T47D (cell line): ENCODE data around the gene GPRIN1.
A peak's percentile ranks its signal among the peaks of the same experiment; 100 is the strongest.
"Not testable (repeated sequence)": the region's sequence is repeated elsewhere in the genome, so short reads cannot be mapped to it uniquely, and the experiment has no call there.

ENCODE experiments used
- DNase-seq, 2 experiments: peaks; one replicate each; pipeline versions ENCODE4 v3.0.0 to v3.0.0-alpha.2; 2011 to 2012; ENCODE audit warnings: low read depth in 1 of 2, low spot score in 1 of 2
- JUND ChIP-seq: IDR thresholded peaks from 2 replicates; pipeline ENCODE4 v1.6.1; 2012; ENCODE audit warnings: low read depth
- in situ Hi-C: cut with HindIII; loops from 2 replicates; pipeline ENCODE4 v1.10.0; 2016; ENCODE audit warnings: low sequenced_read_pairs, low pct_unique_long_range_greater_than_20kb

The GPRIN1 gene

DNA sequence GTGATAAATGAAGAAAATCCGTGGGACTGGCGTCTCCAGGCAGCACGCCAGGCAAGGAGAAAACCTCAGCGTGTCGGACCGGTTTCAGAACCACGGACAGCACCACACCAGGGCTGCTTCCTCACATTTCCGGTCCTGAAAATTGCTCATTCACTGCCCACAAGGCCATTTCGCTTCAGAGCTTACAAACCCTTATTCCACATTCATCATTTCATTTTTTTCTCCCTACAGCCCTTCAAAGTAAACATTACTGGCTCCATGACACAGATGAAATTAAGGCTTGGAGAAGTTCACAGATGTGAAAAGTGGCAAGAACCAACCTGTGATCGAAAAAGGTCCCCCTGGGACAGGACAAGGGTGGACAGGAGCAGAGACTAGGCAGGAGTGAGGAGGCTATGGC, 1.5 kb upstream of the GPRIN1 start:
- in situ Hi-C loops, result no loop called here
- peak; percentile 74 to 88 for DNase-seq
- no peak for TF ChIP-seq JUND

DNA sequence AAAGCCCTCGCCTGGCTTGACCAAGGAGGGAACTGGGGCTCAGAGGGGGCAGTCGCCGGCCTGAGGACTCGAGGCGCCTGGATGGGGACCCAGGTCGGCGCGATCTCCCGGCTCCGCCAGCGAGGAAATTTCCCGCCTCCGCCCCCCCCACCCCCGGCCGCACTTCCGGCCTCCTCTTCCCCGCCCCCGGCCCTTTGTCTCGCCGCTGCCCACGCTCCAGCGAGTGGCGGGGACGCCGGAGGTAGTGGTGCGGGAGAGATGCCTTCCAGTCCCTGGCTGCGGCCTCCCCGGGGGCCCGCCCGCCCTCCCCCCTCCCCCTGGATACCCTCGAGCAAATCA, 448 bp upstream of the GPRIN1 start:
- TF ChIP-seq JUND, result no peak
- DNase-seq, result peak in 1 of 2 experiments; percentile 34
- in situ Hi-C loops, result no loop called here

DNA sequence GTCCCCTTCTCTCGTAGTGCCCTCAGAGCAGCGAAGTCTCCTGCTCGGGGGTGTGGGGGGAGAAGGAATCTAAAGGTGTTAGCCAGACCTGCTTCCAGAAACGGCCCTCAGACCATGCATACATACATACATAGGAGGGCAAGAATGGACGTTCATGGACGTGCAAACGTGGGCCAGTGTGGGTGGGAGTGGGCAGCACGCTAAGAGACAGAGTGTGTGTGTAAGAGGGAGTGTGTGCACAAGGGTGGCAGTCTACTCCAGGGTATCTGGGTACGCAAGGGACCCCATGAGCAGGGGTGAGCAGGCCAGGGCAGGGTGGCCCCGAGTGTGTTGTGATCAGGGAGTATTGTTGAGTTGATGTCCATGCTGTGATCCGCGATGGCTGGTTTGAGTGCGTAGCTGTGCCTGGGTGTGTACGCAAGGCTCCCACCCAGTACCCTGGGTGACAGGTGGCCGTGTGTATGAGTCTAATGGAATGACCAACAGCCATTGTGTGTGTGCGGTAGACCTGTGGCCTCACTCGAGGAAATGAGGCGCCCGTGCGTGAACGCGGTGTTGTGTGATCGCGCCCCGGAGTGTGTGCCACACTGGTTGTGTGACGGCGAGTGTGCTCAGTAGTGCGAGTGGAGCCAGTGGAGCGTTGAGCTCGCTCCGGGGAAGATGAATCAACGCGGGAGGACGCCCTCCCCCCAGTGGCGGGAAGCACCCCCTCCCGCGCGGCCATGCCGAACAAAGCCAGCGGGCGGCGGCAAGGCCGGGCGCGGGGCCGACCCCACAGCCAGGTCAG, 826 bp downstream of the GPRIN1 start:
- peak in 1 of 2 experiments; percentile 20 for DNase-seq
- in situ Hi-C loops, result no loop called here

GRCh38 chr5:176608142-176608705, 1.7 kb downstream of the GPRIN1 start:
- TF ChIP-seq JUND, result no peak
- no peak for DNase-seq
- in situ Hi-C loops, result no loop called here

More for the DNA sequence above, 826 bp downstream of the GPRIN1 start:
- TF ChIP-seq JUND, result no peak

- in situ Hi-C loops, result no loop called here
- no peak for TF ChIP-seq JUND
- DNase-seq, result no peak
Measured at GRCh38 chr5:176606875-176607274, 3.1 kb downstream of the GPRIN1 start.

DNA sequence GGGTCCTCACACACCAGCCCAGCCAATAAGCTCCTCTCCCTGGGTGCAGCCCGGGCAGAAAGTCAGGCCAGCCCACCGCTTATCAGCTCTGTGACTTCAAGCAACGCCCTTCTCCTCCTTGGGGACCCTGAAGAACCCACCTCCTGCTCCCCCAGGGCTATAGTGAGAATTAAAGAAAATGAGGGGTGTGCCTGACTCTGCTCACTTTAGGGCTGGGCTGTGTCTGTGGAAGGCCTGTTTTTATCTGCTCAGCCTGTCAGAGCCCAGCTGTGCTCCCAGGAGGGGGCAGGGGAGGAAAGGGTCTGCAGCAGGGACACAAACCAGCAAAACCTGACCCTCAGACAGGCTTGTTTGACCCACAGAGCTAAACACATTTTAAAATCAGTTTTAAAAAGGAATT, 3.9 kb downstream of the GPRIN1 start:
- in situ Hi-C loops, result no loop called here
- no peak for TF ChIP-seq JUND
- DNase-seq, result no peak

- no peak for DNase-seq
- no peak for TF ChIP-seq JUND
- in situ Hi-C loops, result no loop called here
Measured at GRCh38 chr5:176603091-176603490, 6.9 kb downstream of the GPRIN1 start.

- no peak for TF ChIP-seq JUND
- no peak for DNase-seq
- in situ Hi-C loops, result no loop called here
Measured at GRCh38 chr5:176601901-176602482, 8.0 kb downstream of the GPRIN1 start.

- in situ Hi-C loops, DNase-seq: not testable (repeated sequence)
Measured at GRCh38 chr5:176599749-176600430, 10.1 kb downstream of the GPRIN1 start.

GRCh38 chr5:176597417-176598389, 12.3 kb downstream of the GPRIN1 start:
- DNase-seq, result no peak
- in situ Hi-C loops, result no loop called here
- TF ChIP-seq JUND, result no peak

- DNase-seq, result no peak
- in situ Hi-C loops, result no loop called here
Measured at GRCh38 chr5:176596689-176597416, 13.1 kb downstream of the GPRIN1 start.

More at GRCh38 chr5:176596689-176597416, 13.1 kb downstream of the GPRIN1 start:
- TF ChIP-seq JUND, result no peak
